H1 (cell line): ENCODE data around the gene CAMK2A.

ENCODE experiments used
- ASH2L ChIP-seq: fragments of 200-600, 300-600 bp; sonication (generic); IDR thresholded peaks from one replicate; pipeline ENCODE4 v1.7.1; 2017; ENCODE audit warnings: low read length
- ATF3 ChIP-seq: IDR thresholded peaks from 2 replicates; pipeline ENCODE4 v1.6.1; 2011; ENCODE audit warnings: low read depth, mild to moderate bottlenecking, low read length; ENCODE audit not compliant: insufficient read depth
- JUN ChIP-seq: IDR thresholded peaks from 2 replicates; pipeline ENCODE4 v1.6.1; 2011; ENCODE audit warnings: low read depth, mild to moderate bottlenecking, improper control_type of control experiment, low read length
- TBP ChIP-seq: IDR thresholded peaks from 2 replicates; pipeline ENCODE4 v1.6.1; 2011; ENCODE audit warnings: low read depth, low read length, improper control_type of control experiment

DNA sequence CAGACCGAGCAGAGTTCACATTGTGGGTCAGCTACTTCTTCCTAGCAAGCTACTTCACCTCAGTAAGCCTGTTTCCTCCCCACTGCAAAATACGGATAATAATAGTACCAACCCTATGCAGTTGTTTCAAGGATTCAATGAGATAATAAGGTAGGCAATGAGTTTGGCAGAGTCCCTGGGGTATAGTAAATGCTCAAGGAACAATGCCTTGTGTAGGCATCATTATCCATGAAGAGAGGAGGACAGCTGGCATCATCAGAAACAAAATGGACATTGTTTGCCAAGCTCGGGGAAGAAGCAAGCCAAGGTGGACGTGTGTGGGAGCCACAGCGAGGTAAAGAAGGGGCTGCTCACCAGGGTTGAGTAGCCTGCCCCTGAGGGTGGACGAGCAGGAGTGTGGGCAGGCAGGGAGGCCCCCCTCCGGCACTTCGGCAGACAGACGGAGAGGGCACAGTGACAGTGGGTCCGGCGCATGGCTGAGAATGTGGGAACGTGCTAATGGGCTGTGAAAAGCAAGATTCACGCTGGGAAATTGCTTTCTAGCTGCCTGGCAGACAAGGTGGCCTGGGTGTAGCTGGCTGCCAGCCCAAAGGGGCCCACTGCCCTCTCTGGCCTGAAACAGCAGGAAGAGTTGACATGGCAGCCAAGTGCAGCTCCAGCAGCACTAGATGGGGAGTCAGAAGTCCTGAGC is 10.1 kb downstream of the CAMK2A start:
- TF ChIP-seq TBP (no peak), JUN (no peak), ATF3 (no peak), ASH2L (no peak)
